HG03571 (cell line): ENCODE data around the gene ITIH4.

Experiments
- ATAC-seq: cut with Tn5 transposase; IDR thresholded peaks from one replicate; pipeline ENCODE4 v1.9.1; 2021; ENCODE audit not compliant: unreplicated experiment

Gene ITIH4

DNA sequence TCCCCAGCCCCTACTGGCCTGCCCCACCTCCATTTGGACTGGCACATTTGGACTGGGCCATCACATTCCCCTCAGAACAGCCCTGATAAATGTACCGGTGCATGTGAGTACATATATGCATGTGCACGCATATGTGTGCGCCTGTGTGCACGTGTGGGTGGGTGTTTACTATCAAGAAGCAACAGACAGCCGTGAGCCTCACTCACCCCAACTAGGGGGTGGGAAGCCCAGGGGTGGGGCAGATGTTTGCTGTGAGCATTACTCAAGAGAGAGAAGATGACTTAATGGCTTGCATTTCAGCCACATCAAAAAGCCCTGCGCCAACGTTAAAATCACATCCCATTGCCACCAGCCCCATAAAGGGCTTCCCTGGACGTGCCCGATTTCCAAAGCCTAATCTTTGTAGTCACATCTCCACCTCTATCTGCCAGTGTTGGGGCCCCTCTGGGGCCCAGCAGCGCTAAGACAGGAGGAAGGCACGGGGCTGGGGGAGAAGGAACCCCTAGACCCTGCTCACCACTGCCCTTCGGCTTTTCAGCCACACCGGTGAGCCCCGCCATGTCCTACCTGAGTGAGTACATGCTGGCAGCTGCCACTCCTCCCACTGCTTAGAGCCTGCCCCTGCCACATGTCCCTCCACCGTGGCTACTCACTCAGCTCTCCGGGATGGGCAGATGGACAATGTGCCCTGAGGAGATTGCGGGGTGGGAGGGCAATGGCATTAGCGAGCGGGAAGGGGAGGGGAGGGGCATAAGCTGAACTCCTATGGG lies 25.0 kb downstream of the ITIH4 start:
- ATAC-seq, result no peak

DNA sequence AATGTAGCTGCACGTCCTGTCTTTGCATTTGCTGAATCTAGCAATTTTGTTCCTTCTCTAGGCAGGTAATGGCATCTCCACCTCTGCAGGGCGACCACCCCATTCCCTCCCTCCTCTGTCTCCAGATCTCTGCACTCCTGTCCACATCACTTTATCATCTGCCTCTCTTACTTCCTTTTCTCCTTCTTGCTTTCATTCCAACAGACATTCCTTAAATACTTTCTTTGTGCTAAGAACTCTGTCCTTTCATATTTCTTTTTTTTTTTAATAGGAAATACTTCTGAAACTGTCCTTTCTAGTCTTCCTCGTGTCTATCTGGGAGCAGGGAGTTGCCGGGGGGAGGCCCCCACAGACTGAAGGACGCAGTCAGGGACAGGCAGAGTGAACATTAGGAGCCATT lies 28.6 kb downstream of the ITIH4 start:
- ATAC-seq, result no peak

DNA sequence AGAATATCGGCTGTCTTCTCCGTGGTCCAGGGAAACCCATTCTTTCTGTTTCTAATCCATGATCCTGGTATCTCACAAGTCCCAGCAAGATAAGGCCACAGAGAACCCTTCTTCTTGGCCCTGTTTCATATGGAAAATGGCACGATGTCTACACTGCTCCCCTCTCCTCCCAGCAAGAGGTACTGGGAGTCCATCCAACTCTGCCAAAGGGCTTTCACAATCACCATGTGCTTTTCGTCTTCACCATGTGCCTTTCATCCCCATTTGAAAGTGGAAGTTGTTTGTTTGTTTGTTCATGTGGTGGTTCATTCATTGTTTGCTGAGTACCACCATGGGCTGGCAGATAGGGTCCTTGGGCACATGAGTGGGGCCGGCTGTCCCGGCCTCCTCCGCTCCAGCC lies 30.4 kb downstream of the ITIH4 start:
- ATAC-seq, result no peak

DNA sequence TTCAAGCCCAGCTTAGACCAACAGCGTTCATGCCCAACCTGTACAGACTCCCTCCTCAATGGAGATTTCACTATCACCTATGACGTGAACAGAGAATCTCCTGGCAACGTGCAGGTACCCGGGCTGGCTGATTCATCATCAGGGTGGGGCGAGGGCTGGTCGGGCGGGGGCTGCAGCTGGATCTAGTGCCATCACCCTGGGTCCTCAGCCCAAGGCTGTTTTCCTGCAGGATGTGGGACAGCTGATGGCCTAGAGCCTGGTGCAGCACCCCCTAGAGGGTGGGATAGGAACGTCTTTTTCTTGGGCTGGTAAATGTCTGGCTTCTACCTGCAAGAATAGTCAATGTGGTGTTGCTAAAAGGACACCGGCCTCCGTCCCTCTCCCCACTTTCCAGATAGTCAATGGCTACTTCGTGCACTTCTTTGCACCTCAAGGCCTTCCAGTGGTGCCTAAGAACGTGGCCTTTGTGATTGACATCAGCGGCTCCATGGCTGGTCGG lies 31.4 kb downstream of the ITIH4 start:
- no peak for ATAC-seq

DNA sequence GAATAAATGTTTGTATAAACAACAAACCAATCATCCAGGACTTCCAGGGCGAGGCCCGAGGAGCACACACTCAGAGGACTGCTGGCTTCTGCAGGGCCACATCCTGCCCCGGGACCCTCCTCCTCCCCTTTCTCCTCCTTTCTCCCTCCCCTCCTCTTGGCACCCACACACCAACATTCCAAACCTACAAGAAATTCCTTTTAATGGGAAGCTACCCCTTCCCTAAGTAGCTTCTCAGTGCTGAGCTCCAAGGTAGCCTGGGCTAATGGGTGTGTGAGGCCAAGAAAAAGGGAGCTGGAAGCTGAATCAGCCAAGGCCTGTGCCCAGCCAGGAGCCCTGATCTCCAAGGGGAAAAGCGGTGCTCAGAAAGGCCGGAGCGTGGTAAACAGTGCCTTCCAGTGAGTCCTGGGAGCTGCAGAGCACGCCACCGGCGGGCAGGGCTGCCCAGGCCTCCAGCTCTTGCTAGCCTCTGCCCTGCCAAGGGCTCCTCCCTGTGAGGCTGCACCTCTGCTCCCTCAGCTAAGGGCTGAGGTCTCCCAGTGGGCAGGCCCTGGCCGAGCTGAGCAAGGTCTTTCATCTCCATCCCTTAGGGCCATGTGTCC lies 32.0 kb downstream of the ITIH4 start:
- ATAC-seq, result no peak

DNA sequence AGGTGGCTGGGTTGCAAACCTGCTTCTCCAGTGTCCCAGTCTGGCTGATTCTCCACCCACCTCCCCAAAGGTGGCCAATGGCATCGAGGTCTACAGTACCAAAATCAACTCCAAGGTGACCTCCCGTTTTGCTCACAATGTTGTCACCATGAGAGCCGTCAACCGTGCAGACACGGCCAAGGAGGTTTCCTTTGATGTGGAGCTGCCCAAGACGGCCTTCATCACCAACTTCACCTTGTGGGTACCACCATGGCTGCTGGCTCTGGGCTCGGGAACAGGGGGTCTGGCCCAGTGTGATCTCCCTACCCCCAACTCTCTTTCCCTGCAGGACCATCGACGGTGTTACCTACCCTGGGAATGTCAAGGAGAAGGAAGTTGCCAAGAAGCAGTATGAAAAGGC lies 34.1 kb downstream of the ITIH4 start:
- ATAC-seq, result no peak

DNA sequence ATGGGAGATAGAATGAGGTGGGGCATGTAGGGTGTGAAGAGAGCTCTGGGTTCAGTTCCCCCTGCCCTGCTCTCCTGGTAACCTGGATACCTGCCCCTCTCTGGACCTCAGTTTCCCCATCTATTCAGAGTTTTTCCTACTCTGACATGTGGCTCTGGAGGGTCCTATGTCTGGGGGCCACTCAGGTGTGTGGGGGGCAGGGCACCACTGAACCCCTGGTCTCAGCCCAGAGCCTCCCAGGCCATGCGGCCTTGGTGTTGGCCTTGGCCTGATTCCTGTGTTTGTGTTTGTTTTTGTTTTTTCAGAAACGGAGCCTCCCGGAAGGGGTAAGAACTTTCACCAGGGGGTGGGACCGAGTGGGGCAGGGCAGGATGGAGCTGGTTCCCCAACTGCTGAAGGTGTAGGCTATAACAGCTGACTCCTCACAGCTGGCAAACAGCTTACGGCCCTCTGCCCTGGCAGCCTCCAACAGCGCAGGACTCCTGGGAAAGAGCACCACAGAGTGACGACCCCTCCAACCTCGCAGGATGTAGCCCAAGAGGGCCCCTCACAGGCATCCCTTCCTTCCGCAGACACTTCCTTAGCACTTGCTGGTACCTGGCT lies 35.1 kb downstream of the ITIH4 start:
- ATAC-seq, result no peak

DNA sequence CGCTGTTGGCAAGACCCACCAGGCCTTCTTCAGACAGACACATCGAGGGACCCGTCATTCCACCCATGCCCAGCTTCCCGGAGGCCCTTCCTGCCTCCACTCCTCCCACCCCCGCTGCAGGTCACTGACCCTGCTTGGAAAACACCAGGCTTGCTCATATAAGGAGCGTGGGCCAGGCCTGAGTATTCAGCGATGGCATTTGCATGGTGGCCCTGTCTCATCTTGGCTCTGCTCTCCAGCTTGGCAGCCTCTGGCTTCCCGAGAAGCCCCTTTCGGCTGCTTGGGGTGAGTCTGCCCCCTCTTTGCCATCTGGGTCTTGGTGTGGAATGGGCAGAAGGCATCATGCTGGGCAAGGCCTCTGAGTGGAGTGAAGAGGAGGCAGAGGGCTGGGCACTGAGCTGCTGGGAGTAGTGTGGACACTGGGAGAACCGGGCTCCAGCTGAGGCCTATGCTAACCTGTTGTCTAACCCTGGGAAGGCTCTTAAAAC lies 35.8 kb downstream of the ITIH4 start, which contains the start of gene ITIH3:
ITIH3 (plus strand) TSS at position 185 of the 488 bp plus-strand sequence; CDS start at position 193, 8 bp downstream.
- ATAC-seq, result no peak

DNA sequence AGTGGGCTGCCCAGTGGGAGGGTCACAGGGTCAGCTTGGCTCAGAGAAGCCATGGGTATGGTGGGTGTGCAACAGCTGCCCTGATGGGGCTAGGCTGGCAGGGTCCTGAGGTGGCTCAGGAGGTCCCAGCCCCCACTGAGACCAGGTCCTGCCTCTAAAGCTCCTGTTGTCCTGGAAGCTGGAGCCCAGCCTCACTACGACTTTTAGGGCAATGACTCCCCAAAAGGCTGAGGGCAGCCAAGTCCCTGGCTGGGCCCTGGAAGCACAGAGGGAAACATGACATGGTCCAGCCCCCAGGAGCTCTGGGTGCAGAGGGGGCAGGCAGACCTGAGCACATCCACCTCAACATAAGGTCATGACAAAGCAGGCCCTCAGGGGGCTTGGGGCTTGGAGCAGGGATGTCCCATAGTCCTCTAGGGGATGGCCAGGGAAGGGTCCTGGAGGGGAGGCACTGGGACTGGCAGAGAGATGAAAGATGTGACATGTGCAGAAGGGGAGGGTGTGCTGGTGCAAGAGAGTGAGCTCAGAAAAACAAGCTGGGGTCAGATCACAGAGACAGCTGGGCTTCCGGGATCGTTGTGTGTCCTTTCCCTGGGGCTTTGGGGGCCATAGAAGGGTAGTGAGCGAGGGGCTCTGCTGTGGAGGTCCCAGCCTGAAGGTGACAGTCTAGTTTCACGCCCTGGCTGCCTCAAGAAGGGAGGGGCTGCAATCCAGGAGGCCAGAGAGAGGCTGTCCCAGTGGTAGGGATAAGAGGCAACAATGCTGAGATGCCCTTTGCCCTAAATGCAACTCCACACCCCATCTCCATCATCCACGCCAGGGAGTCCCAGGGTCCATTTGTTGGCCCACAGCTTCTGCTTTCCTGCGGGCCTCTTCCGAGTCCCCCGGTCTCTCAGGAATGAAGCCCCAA lies 36.5 kb downstream of the ITIH4 start:
- ATAC-seq, result no peak

DNA sequence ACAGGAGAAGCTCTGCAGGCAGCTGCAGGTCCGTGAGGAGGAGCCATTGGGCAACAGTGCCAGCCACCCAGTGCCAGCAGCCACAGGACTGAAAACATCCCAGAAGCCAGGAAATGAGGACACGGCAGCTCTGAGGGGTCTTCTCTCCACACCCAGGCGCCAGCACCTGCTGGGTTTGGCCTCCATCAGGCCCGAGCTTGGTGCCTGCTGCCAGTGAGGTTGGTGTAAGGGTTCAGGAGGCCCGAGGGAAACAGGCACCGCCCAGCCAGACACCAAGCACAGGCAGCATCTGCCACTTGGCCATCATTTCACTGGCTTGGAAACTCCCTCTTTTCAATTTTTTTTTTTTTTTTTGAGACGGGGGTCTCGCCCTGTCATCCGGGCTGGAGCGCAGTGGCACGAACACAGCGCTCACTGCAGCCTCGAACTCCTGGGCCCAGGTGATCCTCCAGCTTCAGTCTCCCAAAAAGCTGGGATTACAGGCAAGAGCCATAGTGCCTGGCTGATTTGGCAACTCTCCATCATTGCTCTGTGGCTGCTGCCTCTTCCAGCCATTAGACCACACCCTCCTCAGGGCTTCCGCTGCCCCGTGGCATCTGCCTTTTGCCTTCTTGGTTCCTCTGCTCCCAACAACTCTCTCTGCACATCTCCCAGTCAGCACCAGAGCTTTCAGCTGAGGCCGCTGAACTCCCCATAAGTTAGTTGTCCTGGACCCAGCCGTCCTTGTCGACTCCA lies 37.3 kb downstream of the ITIH4 start:
- ATAC-seq, result no peak

DNA sequence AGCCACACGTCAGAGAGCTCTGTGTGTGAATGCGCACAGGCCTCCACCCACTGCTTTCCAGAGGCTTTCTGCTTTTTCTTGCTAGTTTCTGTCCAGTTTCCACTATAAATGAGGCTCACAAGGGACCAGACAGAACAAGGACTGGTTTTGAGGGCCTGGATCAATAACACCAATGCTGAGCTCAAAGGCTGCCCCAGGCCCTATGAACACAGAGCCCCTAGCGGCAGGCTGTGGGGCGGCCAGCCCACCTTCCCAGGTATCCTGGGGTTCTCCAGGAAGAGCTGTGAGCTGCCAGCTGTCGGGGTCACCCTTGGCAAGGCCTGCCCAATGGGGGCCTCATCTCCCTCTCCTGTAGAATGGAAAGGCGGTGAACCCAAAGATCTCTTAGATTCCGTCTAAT lies 38.1 kb downstream of the ITIH4 start:
- ATAC-seq, result no peak

DNA sequence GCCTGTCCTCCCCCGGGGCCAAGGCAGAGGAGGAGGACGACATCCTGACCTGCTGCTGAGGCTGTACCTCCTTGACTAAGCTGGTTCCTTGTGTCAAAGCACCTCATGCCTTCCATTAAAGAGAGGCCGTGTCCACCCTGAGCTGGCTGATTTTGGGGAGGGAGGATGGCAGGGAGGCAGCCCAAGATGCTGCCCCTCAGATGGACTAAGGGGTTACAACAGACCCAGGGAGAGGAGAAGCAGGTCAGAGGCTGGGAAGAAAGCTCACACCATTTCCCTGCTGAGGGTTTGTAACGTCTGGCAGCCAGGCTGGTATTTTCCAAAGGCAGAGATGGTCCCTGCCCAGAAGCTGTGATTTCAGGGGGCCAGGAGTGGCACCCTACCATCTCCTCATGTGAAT lies 38.5 kb downstream of the ITIH4 start:
- ATAC-seq, result no peak

DNA sequence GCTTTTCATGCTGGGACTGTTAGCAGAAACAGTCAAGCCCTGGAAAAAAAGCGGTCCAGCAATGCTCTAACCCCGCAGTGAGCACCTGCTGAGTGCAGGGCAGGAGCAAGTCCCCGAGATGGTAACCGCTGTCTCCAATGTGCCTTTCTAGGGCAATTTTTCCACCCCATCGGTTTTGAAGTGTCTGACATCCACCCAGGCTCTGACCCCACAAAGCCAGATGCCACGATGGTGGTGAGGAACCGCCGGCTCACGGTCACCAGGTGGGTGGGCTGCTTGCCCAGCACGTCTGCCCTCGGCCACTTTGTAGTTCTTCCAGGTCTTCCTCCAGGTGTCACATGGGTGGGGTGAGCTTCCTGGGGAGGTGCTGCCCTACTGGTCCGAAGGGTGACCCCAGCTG lies 39.1 kb downstream of the ITIH4 start:
- ATAC-seq, result no peak

DNA sequence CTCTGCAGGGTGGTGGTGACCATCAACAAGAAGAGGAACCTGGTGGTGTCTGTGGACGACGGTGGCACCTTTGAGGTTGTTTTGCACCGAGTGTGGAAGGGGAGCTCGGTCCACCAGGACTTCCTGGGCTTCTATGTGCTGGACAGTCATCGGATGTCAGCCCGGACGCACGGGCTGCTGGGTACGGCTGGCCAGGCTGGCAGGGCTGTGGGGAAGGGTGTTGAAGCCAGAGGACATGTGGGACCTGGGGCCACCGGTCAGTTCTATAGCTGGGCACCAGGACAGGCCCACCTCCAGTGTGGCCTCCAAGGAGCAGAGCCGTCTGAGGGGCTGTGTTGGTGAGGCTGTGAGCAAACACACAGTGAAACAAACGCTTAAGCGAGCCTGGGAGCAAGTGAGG lies 39.7 kb downstream of the ITIH4 start:
- ATAC-seq, result no peak

DNA sequence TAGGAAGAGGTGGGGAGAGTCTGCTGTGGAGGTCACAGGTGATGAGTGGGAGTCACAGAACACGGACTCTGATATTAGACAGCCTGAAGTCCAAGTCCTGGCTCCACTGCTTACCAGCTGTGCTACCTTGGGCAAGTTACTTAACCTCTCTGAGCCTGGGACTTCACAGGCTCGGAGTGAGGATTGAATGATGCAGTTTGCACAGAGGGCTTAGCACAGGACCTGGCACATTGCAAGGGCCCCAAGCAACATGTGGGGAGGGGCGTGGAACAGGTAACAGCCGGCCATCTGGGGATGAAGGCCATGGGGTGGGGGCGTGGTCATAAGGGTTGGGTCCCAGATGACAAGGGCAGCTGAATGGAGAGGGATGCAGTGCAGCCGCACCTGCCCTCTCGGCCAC lies 40.1 kb downstream of the ITIH4 start:
- ATAC-seq, result no peak

DNA sequence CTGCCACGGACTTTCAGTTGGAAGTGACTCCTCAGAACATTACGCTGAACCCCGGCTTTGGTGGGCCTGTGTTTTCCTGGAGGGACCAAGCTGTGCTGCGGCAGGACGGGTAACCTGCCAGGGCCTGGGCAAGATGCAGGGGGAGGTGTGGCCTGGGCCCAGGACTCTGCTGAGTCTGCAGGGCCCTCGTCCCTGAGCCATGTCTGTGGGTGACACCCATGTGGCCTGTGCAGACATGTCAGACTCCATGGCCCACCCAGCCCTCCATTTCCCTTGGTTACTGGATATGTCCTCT lies 40.8 kb downstream of the ITIH4 start:
- no peak for ATAC-seq

DNA sequence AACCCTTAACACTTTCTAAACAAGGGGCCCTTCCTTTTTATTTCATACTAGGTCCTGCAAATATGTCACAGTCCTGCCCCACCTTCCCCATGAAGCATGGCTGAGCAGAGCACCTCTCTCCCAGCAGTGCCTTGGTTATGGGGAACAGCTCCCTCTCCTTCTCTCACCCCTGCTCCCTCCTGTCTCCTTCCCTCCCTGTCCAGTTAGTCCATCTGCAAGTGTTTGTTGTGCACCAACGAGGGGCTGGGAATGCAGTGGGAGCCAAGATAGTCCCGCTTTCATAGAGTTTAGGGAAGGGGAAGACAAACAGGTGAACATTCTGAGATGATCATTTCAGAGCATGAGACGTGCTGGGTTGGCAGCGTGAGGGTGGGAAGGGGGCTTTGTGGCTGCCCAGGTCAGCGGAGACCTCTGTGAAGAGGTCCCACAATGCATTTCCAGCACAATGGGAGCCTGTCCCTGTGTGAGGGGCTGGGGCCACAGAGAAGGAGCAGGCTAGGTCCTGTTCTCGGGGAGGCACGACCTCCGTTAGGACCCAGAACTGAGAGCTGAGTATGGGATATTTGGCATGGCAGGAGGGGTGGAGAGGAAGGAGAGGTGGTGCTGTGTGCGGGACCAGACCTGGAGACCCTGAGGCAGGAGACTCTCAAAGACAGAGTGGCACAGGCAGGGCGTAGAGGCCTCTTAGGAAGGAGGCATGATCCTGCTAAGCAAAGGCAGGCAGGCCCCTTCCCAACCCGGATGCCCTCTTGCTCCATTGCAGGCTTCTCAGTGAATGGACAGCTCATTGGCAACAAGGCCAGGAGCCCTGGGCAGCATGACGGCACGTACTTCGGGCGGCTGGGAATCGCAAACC lies 41.4 kb downstream of the ITIH4 start:
- no peak for ATAC-seq

DNA sequence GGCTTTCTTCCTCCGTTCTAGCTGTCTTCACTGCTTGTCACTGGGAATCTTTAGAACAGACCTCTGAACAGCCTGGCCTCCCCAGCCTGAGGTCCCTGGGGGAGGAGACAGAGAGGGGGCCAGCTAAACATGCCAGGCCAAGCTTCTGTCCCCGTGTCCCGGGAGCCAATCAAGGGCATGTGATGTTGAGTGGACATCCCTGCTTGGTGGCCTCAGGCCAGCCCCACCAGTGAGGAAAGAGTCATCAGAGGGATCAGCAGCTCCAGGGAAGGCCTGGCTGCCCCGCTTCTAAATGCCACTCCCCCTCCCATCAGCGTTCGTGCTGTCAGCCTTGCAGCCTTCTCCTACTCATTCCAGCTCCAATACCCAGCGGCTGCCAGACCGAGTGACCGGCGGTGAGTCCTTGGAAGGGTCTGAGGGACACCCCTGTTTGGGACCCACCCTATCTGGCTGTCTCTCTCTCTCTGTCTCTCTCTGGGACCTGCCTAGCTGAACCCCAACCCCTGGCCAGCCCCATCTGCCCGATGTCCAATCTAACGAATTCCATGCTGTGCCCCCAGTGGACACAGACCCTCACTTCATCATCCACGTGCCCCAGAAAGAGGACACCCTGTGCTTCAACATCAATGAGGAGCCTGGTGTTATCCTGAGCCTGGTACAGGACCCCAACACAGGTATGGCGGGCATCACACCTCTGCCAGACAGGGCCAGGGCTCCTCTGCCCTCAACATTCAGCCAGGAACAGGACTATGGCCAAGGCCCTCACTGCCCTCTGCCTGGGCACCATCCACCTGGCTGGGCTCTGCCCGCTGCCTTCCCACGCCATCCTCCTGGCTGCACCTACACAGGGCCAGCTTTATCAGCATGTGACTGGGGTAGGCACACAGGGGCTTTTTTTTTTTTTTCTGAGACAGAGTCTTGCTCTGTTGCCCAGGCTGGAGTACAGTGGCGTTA lies 42.5 kb downstream of the ITIH4 start:
- ATAC-seq, result no peak
